ENCODE data around the gene MAPK6.

Gene MAPK6

GRCh38 chr15:52113235-52113634, 94.2 kb downstream of the MAPK6 start:
- Histone ChIP-seq H3K9me3 (ENCODE audit: control insufficient read depth in 2 of 2, low read length in 2 of 2) (no peaks in the 10 kb centered on the region), H3K4me1 (ENCODE audit: control insufficient read depth in 2 of 2, insufficient read depth in 2 of 2, low read length in 2 of 2) (peaks cover 11 to 12% of the 10 kb centered on the region in 2 donors), H3K27ac (ENCODE audit: low read depth in 2 of 2, low read length in 2 of 2) (no peak overlapping the region), H3K36me3 (ENCODE audit: control insufficient read depth in 2 of 2, insufficient read depth in 2 of 2, low read length in 2 of 2) (no peaks in the 10 kb centered on the region), H3K27me3 (ENCODE audit: control insufficient read depth in 2 of 2, insufficient read depth in 2 of 2, low read length in 2 of 2) (peaks cover 0 to 2% of the 10 kb centered on the region in 2 donors), H3K4me3 (ENCODE audit: low read length in 2 of 2) (no peak overlapping the region), H3K9ac (ENCODE audit: low read depth in 1 of 2, low read length in 2 of 2) (no peak overlapping the region)

GRCh38 chr15:52113708-52114107, 94.7 kb downstream of the MAPK6 start:
- Histone ChIP-seq H3K9ac (ENCODE audit: low read depth in 1 of 2, low read length in 2 of 2) (no peak overlapping the region), H3K9me3 (ENCODE audit: control insufficient read depth in 2 of 2, low read length in 2 of 2) (no peaks in the 10 kb centered on the region), H3K27ac (ENCODE audit: low read depth in 2 of 2, low read length in 2 of 2) (no peak overlapping the region), H3K36me3 (ENCODE audit: control insufficient read depth in 2 of 2, insufficient read depth in 2 of 2, low read length in 2 of 2) (no peaks in the 10 kb centered on the region), H3K4me3 (ENCODE audit: low read length in 2 of 2) (no peak overlapping the region), H3K27me3 (ENCODE audit: control insufficient read depth in 2 of 2, insufficient read depth in 2 of 2, low read length in 2 of 2) (peaks cover 0 to 2% of the 10 kb centered on the region in 2 donors), H3K4me1 (ENCODE audit: control insufficient read depth in 2 of 2, insufficient read depth in 2 of 2, low read length in 2 of 2) (peaks cover 11 to 12% of the 10 kb centered on the region in 2 donors)

DNA sequence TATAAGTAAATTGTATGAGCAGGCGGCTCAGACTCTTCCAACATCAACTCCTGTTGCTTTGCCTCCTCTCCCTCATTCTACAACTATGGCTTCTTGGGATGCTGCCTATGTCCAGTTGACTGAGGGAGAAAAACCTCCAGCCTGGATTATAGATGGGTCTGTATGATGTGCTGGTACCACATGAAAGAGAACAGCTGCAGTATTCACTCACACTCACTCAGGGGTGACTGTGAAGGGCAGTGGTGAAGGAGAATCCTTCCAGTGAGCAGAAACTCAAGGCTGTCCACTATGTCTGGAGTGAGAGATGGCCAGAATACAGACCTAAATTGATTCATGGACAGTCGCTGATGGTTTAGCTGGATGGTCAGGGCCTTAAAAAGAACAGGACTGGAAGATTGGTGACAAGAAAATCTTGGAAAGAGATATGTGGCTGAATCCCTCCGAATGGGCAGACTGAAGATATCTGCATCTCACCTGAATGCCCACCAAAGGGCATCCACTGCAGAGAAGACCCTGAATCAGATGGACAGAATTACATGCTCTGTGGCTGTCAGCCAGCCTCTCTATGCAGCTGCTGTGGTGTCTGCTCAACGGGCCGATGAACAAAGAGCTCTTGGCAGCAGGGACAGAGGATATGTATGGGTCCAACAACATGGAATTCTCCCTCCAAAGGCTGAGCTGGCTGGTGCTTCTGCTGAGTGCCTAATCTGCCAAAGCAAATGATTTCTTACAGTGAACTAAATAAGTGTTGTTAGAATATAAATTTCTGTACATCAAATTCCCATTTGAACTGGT, 95.4 kb downstream of the MAPK6 start:
- Histone ChIP-seq H3K4me3 (ENCODE audit: low read length in 2 of 2) (no peak overlapping the region), H3K9ac (ENCODE audit: low read depth in 1 of 2, low read length in 2 of 2) (no peak overlapping the region), H3K36me3 (ENCODE audit: control insufficient read depth in 2 of 2, insufficient read depth in 2 of 2, low read length in 2 of 2) (no peaks in the 10 kb centered on the region), H3K27me3 (ENCODE audit: control insufficient read depth in 2 of 2, insufficient read depth in 2 of 2, low read length in 2 of 2) (peaks cover 0 to 2% of the 10 kb centered on the region in 2 donors), H3K27ac (ENCODE audit: low read depth in 2 of 2, low read length in 2 of 2) (no peak overlapping the region), H3K4me1 (ENCODE audit: control insufficient read depth in 2 of 2, insufficient read depth in 2 of 2, low read length in 2 of 2) (peaks cover 11 to 12% of the 10 kb centered on the region in 2 donors), H3K9me3 (ENCODE audit: control insufficient read depth in 2 of 2, low read length in 2 of 2) (no peaks in the 10 kb centered on the region)

DNA sequence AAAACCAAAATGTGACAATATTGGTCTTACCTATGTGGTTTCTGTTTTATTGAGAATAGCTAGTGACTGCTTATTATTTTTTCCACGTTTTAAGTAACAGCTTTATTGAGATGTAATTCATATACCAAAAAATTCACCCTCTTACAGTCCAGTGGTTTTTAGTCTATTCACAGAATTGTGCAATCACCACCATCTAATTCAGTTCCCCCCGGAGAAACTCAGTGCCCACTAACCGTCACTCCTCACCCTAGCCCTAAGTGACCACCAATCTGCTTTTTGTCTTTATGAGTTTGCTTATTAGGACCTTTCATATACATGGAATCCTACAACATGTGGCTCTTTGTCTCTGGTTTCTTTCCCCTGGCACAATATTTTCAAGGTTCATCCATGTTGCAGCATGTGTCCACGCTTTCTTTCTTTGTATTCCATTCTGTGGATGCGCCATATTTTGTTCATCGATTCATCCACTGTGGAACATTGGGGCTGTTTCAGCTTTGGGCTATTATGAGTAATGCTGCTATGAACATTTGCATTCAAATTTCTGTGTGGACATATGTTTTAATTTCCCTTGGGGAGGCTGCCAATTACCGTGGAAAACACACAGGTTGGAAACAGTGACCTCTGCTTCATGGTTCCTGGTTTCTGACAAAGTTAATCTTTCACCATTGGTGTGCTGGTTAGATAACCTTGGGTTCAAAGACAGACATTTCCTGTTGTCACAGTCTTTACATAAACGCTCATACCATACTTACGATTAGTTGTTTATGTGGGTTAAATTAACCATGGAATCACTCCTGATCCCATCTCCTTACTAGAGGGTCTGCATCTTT, 96.8 kb downstream of the MAPK6 start:
- no peaks in the 10 kb centered on the region for H3K9me3 ChIP-seq (ENCODE audit: control insufficient read depth in 2 of 2, low read length in 2 of 2)
- peak overlapping the region in 1 of 2 donors; percentile 5 for H3K4me3 ChIP-seq (ENCODE audit: low read length in 2 of 2)
- peaks cover 11 to 12% of the 10 kb centered on the region in 2 donors for H3K4me1 ChIP-seq (ENCODE audit: control insufficient read depth in 2 of 2, insufficient read depth in 2 of 2, low read length in 2 of 2)
- no peak overlapping the region for H3K9ac ChIP-seq (ENCODE audit: low read depth in 1 of 2, low read length in 2 of 2)
- peak overlapping the region; percentile 54 to 68 for H3K27ac ChIP-seq (ENCODE audit: low read depth in 2 of 2, low read length in 2 of 2)
- H3K36me3 ChIP-seq (ENCODE audit: control insufficient read depth in 2 of 2, insufficient read depth in 2 of 2, low read length in 2 of 2) = no peaks in the 10 kb centered on the region
- H3K27me3 ChIP-seq (ENCODE audit: control insufficient read depth in 2 of 2, insufficient read depth in 2 of 2, low read length in 2 of 2) = peaks cover 0 to 2% of the 10 kb centered on the region in 2 donors

Data from mucosa of rectum (tissue), 2 donors.